ENCODE data around the gene OBSCN. TPM values are rescaled to one million over a fixed set of nuclear protein-coding genes. Genes with fewer than 3 reads are reported as not detected.
A peak's percentile ranks its signal among the peaks of the same experiment; 100 is the strongest.

OBSCN gene
- total and polyA plus RNA-seq, 2 of the 13 experiments (the other 11 are each of a cell fraction or from before 2014, with no cell fraction given): 0.20 TPM

- TF ChIP-seq ZNF687 (CRISPR knock-in tag; IDR thresholded peaks at IDR 0.05) (no peak; the same call in 1 of the 2 replicates), PRDM4 (CRISPR knock-in tag; IDR thresholded peaks at IDR 0.05; ENCODE audit: borderline replicate concordance) (no peak), ZSCAN12 (CRISPR knock-in tag; IDR thresholded peaks at IDR 0.05) (no peak), ZFP37 (CRISPR knock-in tag; IDR thresholded peaks at IDR 0.05; ENCODE audit: borderline replicate concordance) (no peak), ZBTB1 (CRISPR knock-in tag; IDR thresholded peaks at IDR 0.05; ENCODE audit: borderline replicate concordance) (no peak), PITX1 (CRISPR knock-in tag; IDR thresholded peaks at IDR 0.05) (peak; percentile 62), SATB2 (CRISPR knock-in tag; IDR thresholded peaks at IDR 0.05) (no peak), FUBP1 (CRISPR knock-in tag; IDR thresholded peaks at IDR 0.05; ENCODE audit: borderline replicate concordance) (no peak), TBX2 (CRISPR knock-in tag; IDR thresholded peaks at IDR 0.05; ENCODE audit: borderline replicate concordance) (peak; percentile 40; the same call in 1 of the 2 replicates), RFX3 (CRISPR knock-in tag; IDR thresholded peaks at IDR 0.05) (no peak), BORCS8-MEF2B (CRISPR knock-in tag; IDR thresholded peaks at IDR 0.05) (no peak), KMT2A (CRISPR knock-in tag; IDR thresholded peaks at IDR 0.05) (no peak), ZNF124 (CRISPR knock-in tag; IDR thresholded peaks at IDR 0.05) (no peak), ETS1 (CRISPR knock-in tag; IDR thresholded peaks at IDR 0.05) (no peak)
- TF ChIP-seq, protein P1, sequence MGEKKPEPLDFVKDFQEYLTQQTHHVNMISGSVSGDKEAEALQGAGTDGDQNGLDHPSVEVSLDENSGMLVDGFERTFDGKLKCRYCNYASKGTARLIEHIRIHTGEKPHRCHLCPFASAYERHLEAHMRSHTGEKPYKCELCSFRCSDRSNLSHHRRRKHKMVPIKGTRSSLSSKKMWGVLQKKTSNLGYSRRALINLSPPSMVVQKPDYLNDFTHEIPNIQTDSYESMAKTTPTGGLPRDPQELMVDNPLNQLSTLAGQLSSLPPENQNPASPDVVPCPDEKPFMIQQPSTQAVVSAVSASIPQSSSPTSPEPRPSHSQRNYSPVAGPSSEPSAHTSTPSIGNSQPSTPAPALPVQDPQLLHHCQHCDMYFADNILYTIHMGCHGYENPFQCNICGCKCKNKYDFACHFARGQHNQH (CRISPR knock-in tag; IDR thresholded peaks at IDR 0.05): no peak
- TF ChIP-seq, protein P2, sequence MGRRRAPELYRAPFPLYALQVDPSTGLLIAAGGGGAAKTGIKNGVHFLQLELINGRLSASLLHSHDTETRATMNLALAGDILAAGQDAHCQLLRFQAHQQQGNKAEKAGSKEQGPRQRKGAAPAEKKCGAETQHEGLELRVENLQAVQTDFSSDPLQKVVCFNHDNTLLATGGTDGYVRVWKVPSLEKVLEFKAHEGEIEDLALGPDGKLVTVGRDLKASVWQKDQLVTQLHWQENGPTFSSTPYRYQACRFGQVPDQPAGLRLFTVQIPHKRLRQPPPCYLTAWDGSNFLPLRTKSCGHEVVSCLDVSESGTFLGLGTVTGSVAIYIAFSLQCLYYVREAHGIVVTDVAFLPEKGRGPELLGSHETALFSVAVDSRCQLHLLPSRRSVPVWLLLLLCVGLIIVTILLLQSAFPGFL (CRISPR knock-in tag; IDR thresholded peaks at IDR 0.05): no peak
These were observed 215.7 kb downstream of the OBSCN start (continued) for GRCh38 chr1:228423404-228424053.
